ENCODE data around the gene HS6ST1.
"Not testable (repeated sequence)": the region's sequence is repeated elsewhere in the genome, so short reads cannot be mapped to it uniquely, and the experiment has no call there.

The HS6ST1 gene

DNA sequence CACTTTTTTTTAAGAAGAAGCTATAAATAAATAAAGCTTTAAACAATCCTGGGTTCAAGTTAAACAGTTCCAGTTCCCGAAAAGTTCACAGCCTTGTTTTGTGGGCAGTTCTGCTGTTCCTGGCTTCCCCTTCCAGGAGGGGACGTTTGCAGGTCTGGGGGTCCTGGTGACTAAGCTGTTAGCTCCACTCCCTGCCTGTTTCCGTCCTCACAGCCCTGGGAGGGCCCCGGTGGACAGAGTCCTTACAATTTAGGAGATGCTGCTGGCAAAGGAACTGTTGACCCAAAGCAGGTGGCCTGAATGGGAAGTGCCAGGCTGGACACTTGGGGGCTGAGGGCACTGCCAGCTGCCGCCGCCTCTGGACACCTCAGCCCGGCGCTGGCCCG, 53.1 kb downstream of the HS6ST1 start:
- not testable (repeated sequence) for H3K27me3 Mint-ChIP-seq, H3K36me3 Mint-ChIP-seq

DNA sequence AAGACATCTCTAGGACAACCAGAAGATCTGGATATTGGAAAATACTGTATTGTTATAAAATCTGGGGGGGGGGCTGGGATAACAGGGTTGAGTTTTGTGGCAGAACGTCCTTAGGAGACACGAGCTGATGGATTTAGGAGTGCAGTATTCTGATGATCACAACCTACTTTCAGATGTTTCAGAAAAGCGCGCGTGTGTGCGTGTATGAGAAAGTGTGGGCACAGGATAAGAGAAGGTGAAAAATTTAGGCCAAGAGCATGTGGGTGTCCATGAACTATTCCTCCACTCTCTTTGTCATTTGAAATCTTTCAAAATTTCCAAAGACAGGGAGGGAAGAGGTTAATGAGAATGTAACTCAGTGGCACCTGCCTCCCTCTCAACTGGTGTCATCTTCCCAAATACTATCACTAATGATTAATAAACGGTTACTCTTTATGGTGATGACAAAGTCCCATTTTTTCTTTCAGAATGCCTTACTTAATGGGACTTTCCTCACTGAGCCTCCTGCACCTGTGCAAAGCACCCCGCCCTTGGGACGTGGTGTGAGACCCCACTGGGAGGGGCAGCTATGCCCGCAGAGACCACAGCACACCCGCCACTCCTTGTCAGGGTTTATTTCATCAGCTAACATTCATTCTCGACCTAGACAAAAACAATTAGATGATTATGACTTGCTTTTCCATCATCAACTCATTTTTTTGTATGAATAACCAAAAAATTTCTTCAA, 53.6 kb downstream of the HS6ST1 start:
- Mint-ChIP-seq H3K4me1 (no peaks in the 10 kb centered on the region), H3K9me3 (no peaks in the 10 kb centered on the region), H3K36me3 (peaks cover 4% of the 10 kb centered on the region), H3K27ac (no peak overlapping the region), H3K4me3 (no peak overlapping the region), H3K27me3 (no peaks in the 10 kb centered on the region)
- DNase-seq (ENCODE audit: low spot score in 2 of 2) (no peak), ATAC-seq (ENCODE audit: low read depth) (no peak)

More for the DNA sequence above, 53.1 kb downstream of the HS6ST1 start:
- DNase-seq (ENCODE audit: low spot score in 2 of 2); H3K9me3 Mint-ChIP-seq; H3K4me3 Mint-ChIP-seq; H3K27ac Mint-ChIP-seq; ATAC-seq (ENCODE audit: low read depth); H3K4me1 Mint-ChIP-seq: not testable (repeated sequence)

DNA sequence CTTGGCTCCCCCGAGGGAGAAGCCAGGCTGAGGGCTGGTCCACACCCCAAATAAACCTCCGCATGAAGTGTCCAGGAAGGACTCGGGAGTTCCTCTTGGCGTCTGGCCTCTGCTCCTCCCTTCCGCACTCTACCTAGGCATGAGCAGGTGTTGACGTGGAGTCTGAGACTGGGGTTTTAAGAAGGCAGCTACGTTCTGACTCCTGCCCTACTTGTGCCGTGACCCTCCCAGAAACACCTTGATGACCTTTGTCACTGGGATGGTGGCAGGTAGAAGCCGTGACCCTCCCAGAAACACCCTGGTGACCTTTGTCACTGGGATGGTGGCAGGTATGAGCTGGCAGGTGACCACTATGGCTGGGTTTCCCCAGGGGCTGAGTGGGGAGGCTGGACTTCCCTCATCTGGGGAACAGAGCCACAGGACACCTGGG, 54.8 kb downstream of the HS6ST1 start:
- no peaks in the 10 kb centered on the region for H3K4me1 Mint-ChIP-seq
- DNase-seq (ENCODE audit: low spot score in 2 of 2), result no peak
- no peak overlapping the region for H3K27ac Mint-ChIP-seq
- no peaks in the 10 kb centered on the region for H3K9me3 Mint-ChIP-seq
- H3K4me3 Mint-ChIP-seq, result no peak overlapping the region
- H3K27me3 Mint-ChIP-seq, result no peaks in the 10 kb centered on the region
- peaks cover 3% of the 10 kb centered on the region for H3K36me3 Mint-ChIP-seq
- no peak for ATAC-seq (ENCODE audit: low read depth)

DNA sequence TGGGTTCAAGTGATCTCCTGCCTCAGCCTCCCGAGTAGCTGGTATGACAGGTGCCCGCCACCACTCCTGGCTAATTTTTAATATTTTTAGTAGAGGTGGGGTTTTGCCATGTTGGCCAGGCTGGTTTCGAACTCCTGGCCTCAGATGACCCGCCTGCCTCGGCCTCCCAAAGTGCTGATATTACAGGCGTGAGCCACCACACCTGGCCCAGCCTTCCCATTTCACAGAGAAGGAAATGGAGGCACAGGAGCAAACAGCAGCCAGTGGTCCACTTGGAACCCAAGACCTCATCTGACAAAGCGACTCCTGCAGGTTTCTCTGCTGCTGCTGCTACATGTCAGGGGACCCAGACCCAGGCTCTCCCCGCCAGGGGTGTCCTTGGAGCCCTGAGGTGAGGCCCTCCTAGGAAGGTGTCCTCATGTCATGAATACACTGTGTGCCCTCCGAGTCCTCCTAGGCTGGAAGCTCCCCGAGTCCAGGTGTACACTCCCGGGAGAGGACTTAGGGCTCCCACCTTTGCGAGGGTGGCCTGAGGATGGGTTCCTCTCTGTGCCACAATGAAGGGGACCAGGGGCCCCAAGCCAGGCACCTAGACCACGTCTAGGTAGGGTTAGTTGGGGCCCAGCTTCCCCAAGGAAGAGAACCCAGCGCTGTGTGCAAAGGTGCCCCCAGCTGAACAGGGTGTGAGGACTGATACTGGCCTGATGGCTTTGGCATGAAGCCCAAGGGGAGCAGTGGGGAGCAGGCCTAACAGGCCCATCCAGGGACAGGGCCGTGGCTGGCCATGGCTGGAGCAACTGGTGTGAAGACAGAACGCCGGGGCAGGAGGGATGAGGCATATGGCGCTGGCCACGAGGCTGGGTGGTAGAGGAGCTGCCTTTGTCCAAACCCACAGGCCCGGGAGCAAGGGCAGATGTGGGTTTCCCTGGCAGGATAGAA, 56.1 kb downstream of the HS6ST1 start:
- peaks cover 1% of the 10 kb centered on the region for H3K36me3 Mint-ChIP-seq
- H3K4me1 Mint-ChIP-seq, result no peaks in the 10 kb centered on the region
- H3K27me3 Mint-ChIP-seq, result no peaks in the 10 kb centered on the region
- no peak overlapping the region for H3K4me3 Mint-ChIP-seq
- H3K27ac Mint-ChIP-seq, result no peak overlapping the region
- DNase-seq (ENCODE audit: low spot score in 2 of 2) (no peak), ATAC-seq (ENCODE audit: low read depth) (no peak)
- H3K9me3 Mint-ChIP-seq, result no peaks in the 10 kb centered on the region

DNA sequence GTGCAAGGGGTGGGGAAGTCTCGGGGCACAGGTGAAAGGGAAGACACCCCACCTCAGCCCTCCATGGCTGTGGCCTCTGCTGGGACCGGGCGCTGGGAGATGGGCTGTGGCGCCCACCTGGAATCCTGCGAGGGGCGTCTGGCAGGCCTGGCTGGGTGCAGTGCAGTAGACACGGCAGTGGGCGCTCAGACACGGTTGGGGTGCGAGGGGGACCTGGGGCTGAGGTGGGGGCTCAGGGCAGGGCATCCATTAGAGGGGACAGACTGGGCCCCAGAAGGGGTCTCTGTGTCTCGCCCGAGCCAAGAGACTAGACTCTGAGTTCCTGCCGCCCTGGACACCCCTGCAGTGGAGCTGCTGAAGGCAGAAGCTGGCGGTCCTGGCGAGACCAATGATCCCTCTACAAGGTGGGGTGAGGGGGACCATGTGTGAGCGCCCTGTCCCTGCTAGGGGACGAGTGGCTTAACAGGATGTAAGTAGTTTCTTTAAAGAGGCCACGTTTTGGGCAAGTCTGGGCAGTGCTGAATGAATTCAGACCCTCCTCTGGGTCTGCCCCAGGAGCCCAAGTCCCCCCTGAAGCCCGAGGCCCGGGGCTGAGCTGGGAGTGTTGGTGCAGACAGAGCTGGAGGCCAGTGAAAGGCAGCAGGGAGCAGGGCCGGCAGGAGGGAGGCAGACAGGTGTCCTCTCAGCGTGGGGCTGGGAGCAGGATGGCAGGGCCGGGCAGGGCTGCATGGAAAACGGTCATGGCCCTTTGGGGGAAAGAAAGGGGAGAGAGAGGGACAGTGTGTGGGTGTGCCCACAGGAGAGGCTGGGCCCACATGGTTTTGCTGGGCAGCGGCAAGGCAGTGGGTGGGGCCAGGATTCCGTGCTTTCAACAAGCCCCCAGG, 57.2 kb downstream of the HS6ST1 start:
- no peak overlapping the region for H3K27ac Mint-ChIP-seq
- DNase-seq (ENCODE audit: low spot score in 2 of 2), result no peak
- H3K4me1 Mint-ChIP-seq, result no peaks in the 10 kb centered on the region
- no peaks in the 10 kb centered on the region for H3K36me3 Mint-ChIP-seq
- H3K27me3 Mint-ChIP-seq, result no peaks in the 10 kb centered on the region
- H3K4me3 Mint-ChIP-seq, result no peak overlapping the region
- no peak for ATAC-seq (ENCODE audit: low read depth)
- no peaks in the 10 kb centered on the region for H3K9me3 Mint-ChIP-seq

DNA sequence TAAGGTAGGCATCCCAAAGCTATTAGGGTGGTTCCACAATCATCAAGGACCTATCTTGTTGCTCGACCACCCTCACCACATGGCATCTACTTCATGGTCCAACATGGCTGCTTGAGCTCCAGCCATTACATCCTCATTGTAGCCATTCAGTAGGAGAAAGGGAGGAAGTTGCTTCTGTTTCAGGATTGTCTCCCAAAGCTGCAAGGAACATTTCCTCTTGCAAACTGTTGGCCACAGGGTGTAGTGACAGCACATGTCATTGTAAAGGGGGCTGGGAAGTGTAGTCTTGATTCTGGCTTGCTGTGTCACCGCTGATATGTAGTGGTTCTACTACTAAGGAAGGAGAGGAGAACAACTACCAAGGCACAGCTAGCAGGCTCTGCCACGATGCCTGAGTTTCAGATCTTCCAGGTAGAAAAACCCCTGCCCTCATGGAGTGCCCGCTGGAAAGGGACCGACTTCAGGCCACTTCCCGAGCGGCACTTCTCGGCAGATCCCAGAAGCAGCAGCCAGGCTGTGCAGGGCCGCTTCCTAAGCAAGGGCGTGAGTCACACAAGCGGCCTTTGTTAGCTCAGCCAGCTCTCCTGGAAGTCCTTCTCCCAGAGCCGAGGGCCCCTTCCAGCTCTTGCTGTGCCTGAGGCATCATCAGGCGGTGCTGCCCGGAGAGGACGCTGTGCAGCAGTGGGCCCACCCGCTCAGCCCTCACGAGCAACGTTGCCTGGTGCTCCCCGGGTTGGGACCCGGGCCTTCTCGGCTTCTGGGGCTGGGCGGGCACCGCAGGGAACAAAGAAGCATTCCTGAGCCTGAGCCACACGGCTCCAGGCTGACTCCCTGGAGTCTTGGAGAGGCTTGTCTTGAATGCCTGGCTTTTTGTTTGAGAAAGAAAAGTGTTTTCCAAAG, 58.2 kb downstream of the HS6ST1 start:
- Mint-ChIP-seq H3K27ac (no peak overlapping the region), H3K27me3 (no peaks in the 10 kb centered on the region), H3K36me3 (no peaks in the 10 kb centered on the region), H3K4me3 (no peak overlapping the region), H3K9me3 (no peaks in the 10 kb centered on the region), H3K4me1 (no peaks in the 10 kb centered on the region)
- DNase-seq (ENCODE audit: low spot score in 2 of 2), result no peak
- no peak for ATAC-seq (ENCODE audit: low read depth)

DNA sequence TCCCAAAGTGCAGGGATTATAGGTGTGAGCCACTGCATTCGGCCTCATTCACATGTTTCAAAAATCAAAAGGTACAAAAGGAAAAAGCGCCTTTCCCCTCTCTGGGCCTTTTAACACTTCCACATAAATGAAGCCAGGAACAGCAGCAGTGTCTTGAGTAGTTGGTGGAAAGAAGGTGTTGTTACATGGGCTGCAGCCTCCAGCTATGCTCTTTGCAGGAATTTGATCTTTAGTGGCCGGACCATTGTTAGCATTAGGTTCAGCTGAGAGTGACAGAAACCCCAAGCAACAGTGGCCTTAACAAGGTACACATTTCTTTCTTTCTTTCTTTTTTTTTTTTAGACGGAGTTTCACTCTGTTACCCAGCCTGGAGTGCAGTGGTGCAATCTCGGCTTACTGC, 59.1 kb downstream of the HS6ST1 start:
- ATAC-seq (ENCODE audit: low read depth) (no peak), DNase-seq (ENCODE audit: low spot score in 2 of 2) (no peak)
- no peaks in the 10 kb centered on the region for H3K4me1 Mint-ChIP-seq
- H3K36me3 Mint-ChIP-seq, result no peaks in the 10 kb centered on the region
- no peaks in the 10 kb centered on the region for H3K27me3 Mint-ChIP-seq
- no peak overlapping the region for H3K4me3 Mint-ChIP-seq
- H3K27ac Mint-ChIP-seq, result no peak overlapping the region
- no peaks in the 10 kb centered on the region for H3K9me3 Mint-ChIP-seq

DNA sequence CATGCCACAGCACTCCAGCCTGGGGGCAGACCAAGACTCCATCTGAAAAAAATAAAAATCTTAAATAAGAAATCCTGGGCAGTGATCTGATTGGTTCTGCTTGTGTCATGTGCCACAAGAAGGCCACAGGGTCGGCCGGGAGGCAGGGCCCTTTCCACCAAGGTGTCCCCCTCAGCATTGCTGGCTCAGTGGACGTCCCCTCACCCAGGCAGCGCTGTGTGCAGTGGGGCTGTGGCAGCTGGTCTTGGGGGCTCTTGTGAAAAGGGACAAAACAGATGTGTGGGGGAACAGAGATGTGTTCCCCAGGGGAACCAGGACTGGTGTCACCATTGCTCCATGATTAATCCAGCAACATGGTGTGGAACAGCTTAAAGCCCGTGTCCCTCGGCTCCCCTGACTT, 60.5 kb downstream of the HS6ST1 start:
- H3K4me1 Mint-ChIP-seq, result no peaks in the 10 kb centered on the region
- H3K9me3 Mint-ChIP-seq, result no peaks in the 10 kb centered on the region
- H3K4me3 Mint-ChIP-seq, result no peak overlapping the region
- no peak overlapping the region for H3K27ac Mint-ChIP-seq
- H3K36me3 Mint-ChIP-seq, result no peaks in the 10 kb centered on the region
- H3K27me3 Mint-ChIP-seq, result no peaks in the 10 kb centered on the region
- DNase-seq (ENCODE audit: low spot score in 2 of 2), result no peak
- ATAC-seq (ENCODE audit: low read depth), result no peak

DNA sequence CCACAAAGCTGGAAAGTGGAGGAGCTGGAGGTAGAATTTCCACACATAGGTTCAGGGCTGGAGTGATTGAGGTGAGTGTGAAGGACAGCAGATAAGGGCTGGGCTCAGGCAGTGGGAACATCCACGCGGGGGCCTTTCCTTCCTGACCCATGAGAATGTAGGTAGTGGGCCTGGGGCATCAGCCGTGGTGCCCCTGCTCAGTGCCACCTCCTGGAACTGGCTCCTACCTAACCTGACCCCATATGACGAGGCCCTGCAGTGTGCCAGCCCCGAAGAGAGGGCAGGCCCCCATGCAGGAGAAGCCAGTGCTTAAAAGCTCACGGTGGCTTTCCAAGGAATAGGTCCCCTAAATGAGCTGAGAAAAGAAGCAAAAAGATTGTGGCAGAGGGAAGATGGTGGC, 66.2 kb downstream of the HS6ST1 start:
- no peaks in the 10 kb centered on the region for H3K9me3 Mint-ChIP-seq
- H3K27ac Mint-ChIP-seq, result no peak overlapping the region
- H3K36me3 Mint-ChIP-seq, result no peaks in the 10 kb centered on the region
- H3K4me3 Mint-ChIP-seq, result no peak overlapping the region
- no peaks in the 10 kb centered on the region for H3K27me3 Mint-ChIP-seq
- ATAC-seq (ENCODE audit: low read depth), result no peak
- no peaks in the 10 kb centered on the region for H3K4me1 Mint-ChIP-seq
- no peak for DNase-seq (ENCODE audit: low spot score in 2 of 2)

DNA sequence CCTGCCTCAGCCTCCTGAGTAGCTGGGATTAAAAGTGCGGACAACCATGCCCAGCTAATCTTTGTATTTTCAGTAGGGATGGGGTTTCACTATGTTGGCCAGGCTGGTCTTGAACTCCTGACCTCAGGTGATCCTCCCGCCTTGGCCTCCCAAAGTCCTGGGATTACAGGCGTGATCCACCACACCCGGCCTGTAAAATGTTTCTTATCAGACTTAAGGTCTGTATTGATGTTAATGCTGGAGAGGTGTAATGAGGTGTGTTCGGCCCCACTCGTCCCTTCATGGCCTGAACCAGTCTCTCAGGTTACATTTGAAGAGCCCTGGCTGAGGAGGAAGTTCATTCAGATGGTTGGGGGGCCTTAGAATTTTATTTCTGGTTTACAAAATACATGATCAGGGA, 66.6 kb downstream of the HS6ST1 start:
- H3K4me1 Mint-ChIP-seq; H3K9me3 Mint-ChIP-seq; DNase-seq (ENCODE audit: low spot score in 2 of 2); H3K4me3 Mint-ChIP-seq; H3K36me3 Mint-ChIP-seq; ATAC-seq (ENCODE audit: low read depth); H3K27me3 Mint-ChIP-seq; H3K27ac Mint-ChIP-seq: not testable (repeated sequence)

DNA sequence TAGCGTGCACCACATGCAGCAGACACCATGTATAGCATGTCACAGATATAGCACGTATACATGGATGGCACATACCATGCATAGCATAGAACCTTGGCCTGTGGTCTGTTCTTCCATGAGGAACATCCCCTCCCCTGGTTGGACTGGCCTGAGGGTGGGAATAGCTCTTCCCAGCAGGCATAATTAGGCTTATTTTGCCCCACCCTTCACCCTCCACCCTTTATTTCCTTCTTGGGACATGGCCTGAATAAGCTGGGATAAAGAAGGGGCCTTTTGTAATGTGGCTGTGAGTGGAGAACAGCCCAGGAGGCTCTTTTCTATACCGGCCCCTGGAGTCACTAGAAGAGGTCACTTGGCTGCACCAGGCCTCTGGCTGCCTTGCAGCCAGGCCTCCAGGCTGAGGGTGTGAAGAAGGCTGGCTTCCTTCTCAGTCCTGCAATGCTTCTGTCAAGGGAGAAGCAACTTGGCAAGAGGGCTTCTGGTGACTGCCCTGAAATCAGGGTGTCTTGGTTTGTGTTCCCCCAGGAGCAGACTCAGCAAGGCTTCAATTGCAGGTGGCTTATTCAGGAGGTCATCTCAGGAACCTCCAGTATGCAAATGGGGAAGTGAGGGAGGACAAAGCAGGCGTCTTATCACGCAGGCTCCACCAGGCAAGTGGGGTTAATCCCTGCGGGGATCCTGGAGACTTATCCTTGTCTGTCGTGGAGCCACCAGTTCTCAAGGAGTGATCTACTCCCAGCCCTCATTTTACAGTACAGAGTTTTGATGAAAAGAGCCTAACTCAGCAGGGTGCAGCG, 68.2 kb downstream of the HS6ST1 start:
- Mint-ChIP-seq H3K4me3 (no peak overlapping the region), H3K9me3 (no peaks in the 10 kb centered on the region), H3K27ac (no peak overlapping the region), H3K36me3 (no peaks in the 10 kb centered on the region), H3K4me1 (no peaks in the 10 kb centered on the region), H3K27me3 (no peaks in the 10 kb centered on the region)
- ATAC-seq (ENCODE audit: low read depth) (no peak), DNase-seq (ENCODE audit: low spot score in 2 of 2) (no peak)

DNA sequence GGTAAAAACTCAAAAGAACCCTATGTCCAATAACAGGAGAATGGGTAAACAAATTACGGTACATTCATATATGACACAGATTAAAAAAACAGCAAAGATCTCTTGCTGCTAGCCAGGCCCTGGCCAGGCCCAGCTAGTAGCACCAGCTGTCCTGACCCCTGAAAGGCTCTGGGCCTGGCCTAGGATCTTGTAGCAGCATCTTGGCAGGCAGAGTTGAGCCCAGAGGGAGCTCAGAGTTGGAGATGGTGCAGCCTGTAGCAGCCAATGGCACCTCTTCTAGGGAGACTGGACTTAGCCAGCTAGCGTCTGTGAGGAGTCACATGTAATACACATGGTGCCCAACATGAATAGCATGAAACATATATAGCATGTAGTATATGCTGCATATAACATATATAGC, 69.1 kb downstream of the HS6ST1 start:
- no peaks in the 10 kb centered on the region for H3K4me1 Mint-ChIP-seq
- no peaks in the 10 kb centered on the region for H3K27me3 Mint-ChIP-seq
- DNase-seq (ENCODE audit: low spot score in 2 of 2), result no peak
- no peaks in the 10 kb centered on the region for H3K36me3 Mint-ChIP-seq
- no peak overlapping the region for H3K4me3 Mint-ChIP-seq
- H3K27ac Mint-ChIP-seq, result no peak overlapping the region
- no peaks in the 10 kb centered on the region for H3K9me3 Mint-ChIP-seq
- ATAC-seq (ENCODE audit: low read depth), result no peak

DNA sequence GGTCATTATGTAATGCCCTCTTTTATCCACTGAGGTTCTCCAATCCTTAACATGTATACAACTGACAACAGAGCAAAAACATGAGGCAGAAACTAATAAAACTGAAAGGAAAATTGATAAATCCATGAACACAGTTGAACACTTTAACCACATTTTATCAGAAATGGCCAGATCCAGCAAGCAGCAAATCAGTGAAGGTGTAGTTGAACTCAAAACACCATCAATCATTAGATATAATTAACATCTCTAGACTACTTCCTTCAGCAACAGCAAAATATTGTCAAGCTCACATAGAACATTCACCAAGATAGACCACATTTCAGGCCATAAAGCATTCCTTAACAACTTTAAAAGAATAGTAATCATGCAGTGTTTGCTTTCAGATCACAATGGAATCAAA, 72.9 kb downstream of the HS6ST1 start:
- Mint-ChIP-seq H3K27me3 (no peaks in the 10 kb centered on the region), H3K4me3 (no peak overlapping the region), H3K36me3 (no peaks in the 10 kb centered on the region), H3K4me1 (no peaks in the 10 kb centered on the region), H3K27ac (no peak overlapping the region), H3K9me3 (no peaks in the 10 kb centered on the region)
- ATAC-seq (ENCODE audit: low read depth) (no peak), DNase-seq (ENCODE audit: low spot score in 2 of 2) (no peak)

All from memory B cell (primary cell).